ENCODE measurements around the gene PTPN14. TPM values are rescaled to one million over a fixed set of nuclear protein-coding genes. Genes with fewer than 3 reads are reported as not detected.

PTPN14 gene
- total RNA-seq, 1 experiment from 2014 or later = 209 TPM

GRCh38 chr1:214329470-214330220 is 221.8 kb downstream of the PTPN14 start:
- intact Hi-C loops (cut with micrococcal nuclease; ENCODE audit: unreplicated experiment) = loop anchor here (1.0 kb wide), 1 partner anchor 115 kb away; no protein-coding TSS in a partner anchor
- H3K27ac ChIP-seq (ENCODE audit: low read length) = no peak overlapping the region
- POLR2A ChIA-PET = no interaction called here
- H3K36me3 ChIP-seq (ENCODE audit: control insufficient read depth, insufficient read depth, low read length) = no peaks in the 10 kb centered on the region
- H3K9me3 ChIP-seq (ENCODE audit: control insufficient read depth, insufficient read depth, low read depth, low read length) = no peaks in the 10 kb centered on the region
- DNase-seq (ENCODE audit: low read depth, low spot score) (no peak), ATAC-seq (no peak)
- H3K4me3 ChIP-seq (ENCODE audit: low read depth in 2 of 2, low read length in 2 of 2) = no peak overlapping the region
- no peaks in the 10 kb centered on the region for H3K27me3 ChIP-seq (ENCODE audit: control insufficient read depth, insufficient read depth, low read length)
- in situ Hi-C loops (cut with HindIII; ENCODE audit: low pct_unique_long_range_greater_than_20kb, low sequenced_read_pairs) = no loop called here
- BruUV-seq (replicated peaks) = no TSS peak
- CTCF ChIA-PET = interaction anchor here (0.5 to 5.3 kb wide), 4 partner anchors 68 to 351 kb away, joined by 3 to 71 read pairs (median 16); no protein-coding TSS in a partner anchor
- H3K4me1 ChIP-seq (ENCODE audit: control insufficient read depth, insufficient read depth, low read length) = peaks cover 5% of the 10 kb centered on the region; the same call in 1 of the 2 replicates
- no peak for TF ChIP-seq POLR2AphosphoS5 (IDR thresholded peaks at IDR 0.05; ENCODE audit: low read depth, low read length)
- no peak for TF ChIP-seq SIN3A (IDR thresholded peaks at IDR 0.05; ENCODE audit: borderline replicate concordance, insufficient read depth, low read depth, low read length)

GRCh38 chr1:214328770-214329469 is 222.5 kb downstream of the PTPN14 start:
- Histone ChIP-seq H3K36me3 (ENCODE audit: control insufficient read depth, insufficient read depth, low read length) (no peaks in the 10 kb centered on the region), H3K27me3 (ENCODE audit: control insufficient read depth, insufficient read depth, low read length) (no peaks in the 10 kb centered on the region), H3K9me3 (ENCODE audit: control insufficient read depth, insufficient read depth, low read depth, low read length) (no peaks in the 10 kb centered on the region), H3K4me3 (ENCODE audit: low read depth in 2 of 2, low read length in 2 of 2) (no peak overlapping the region), H3K4me1 (ENCODE audit: control insufficient read depth, insufficient read depth, low read length) (0 out of 2 replicates have a peak, but pooled peaks cover 2% of the 10 kb centered on the region), H3K27ac (ENCODE audit: low read length) (no peak overlapping the region)
- DNase-seq (ENCODE audit: low read depth, low spot score) (peak; percentile 69), ATAC-seq (peak; percentile 90)
- ChIA-PET POLR2A (no interaction called here), CTCF (interaction anchor here (0.5 to 5.3 kb wide), 5 partner anchors 67 to 298 kb away, joined by 3 to 71 read pairs (median 4); no protein-coding TSS in a partner anchor)
- in situ Hi-C loops (cut with HindIII; ENCODE audit: low pct_unique_long_range_greater_than_20kb, low sequenced_read_pairs) (no loop called here), intact Hi-C loops (cut with micrococcal nuclease; ENCODE audit: unreplicated experiment) (loop anchor here (1.0 kb wide), 2 partner anchors 68 to 115 kb away; no protein-coding TSS in a partner anchor)
- no TSS peak for BruUV-seq (replicated peaks)
- TF ChIP-seq CTCF (IDR thresholded peaks at IDR 0.05) (peak; percentile 95), POLR2AphosphoS5 (IDR thresholded peaks at IDR 0.05; ENCODE audit: low read depth, low read length) (no peak)

- H3K9me3 ChIP-seq (ENCODE audit: control insufficient read depth, insufficient read depth, low read depth, low read length) = no peaks in the 10 kb centered on the region
- H3K4me1 ChIP-seq (ENCODE audit: control insufficient read depth, insufficient read depth, low read length) = 0 out of 2 replicates have a peak, but pooled peaks cover 2% of the 10 kb centered on the region
- no peak overlapping the region for H3K4me3 ChIP-seq (ENCODE audit: low read depth in 2 of 2, low read length in 2 of 2)
- in situ Hi-C loops (cut with HindIII; ENCODE audit: low pct_unique_long_range_greater_than_20kb, low sequenced_read_pairs) = no loop called here
- DNase-seq (ENCODE audit: low read depth, low spot score) (no peak), ATAC-seq (no peak)
- no TSS peak for BruUV-seq (replicated peaks)
- no peak for TF ChIP-seq SIN3A (IDR thresholded peaks at IDR 0.05; ENCODE audit: borderline replicate concordance, insufficient read depth, low read depth, low read length)
- no peak for TF ChIP-seq CTCF (IDR thresholded peaks at IDR 0.05)
- TF ChIP-seq POLR2AphosphoS5 (IDR thresholded peaks at IDR 0.05; ENCODE audit: low read depth, low read length) = no peak
- TF ChIP-seq, protein P1, sequence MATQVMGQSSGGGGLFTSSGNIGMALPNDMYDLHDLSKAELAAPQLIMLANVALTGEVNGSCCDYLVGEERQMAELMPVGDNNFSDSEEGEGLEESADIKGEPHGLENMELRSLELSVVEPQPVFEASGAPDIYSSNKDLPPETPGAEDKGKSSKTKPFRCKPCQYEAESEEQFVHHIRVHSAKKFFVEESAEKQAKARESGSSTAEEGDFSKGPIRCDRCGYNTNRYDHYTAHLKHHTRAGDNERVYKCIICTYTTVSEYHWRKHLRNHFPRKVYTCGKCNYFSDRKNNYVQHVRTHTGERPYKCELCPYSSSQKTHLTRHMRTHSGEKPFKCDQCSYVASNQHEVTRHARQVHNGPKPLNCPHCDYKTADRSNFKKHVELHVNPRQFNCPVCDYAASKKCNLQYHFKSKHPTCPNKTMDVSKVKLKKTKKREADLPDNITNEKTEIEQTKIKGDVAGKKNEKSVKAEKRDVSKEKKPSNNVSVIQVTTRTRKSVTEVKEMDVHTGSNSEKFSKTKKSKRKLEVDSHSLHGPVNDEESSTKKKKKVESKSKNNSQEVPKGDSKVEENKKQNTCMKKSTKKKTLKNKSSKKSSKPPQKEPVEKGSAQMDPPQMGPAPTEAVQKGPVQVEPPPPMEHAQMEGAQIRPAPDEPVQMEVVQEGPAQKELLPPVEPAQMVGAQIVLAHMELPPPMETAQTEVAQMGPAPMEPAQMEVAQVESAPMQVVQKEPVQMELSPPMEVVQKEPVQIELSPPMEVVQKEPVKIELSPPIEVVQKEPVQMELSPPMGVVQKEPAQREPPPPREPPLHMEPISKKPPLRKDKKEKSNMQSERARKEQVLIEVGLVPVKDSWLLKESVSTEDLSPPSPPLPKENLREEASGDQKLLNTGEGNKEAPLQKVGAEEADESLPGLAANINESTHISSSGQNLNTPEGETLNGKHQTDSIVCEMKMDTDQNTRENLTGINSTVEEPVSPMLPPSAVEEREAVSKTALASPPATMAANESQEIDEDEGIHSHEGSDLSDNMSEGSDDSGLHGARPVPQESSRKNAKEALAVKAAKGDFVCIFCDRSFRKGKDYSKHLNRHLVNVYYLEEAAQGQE (IDR thresholded peaks at IDR 0.05; ENCODE audit: insufficient read depth in 1 of 2, low read depth in 2 of 2, low read length in 1 of 2) = no peak
- TF ChIP-seq TCF7L2 (IDR thresholded peaks at IDR 0.05; ENCODE audit: low read depth, low read length) = no peak
- ChIA-PET POLR2A (no interaction called here), CTCF (interaction anchor here (3.4 to 5.3 kb wide), 2 partner anchors 66 to 114 kb away, joined by 21 to 71 read pairs; no protein-coding TSS in a partner anchor)
- no peak overlapping the region for H3K27ac ChIP-seq (ENCODE audit: low read length)
- H3K27me3 ChIP-seq (ENCODE audit: control insufficient read depth, insufficient read depth, low read length) = no peaks in the 10 kb centered on the region
- H3K36me3 ChIP-seq (ENCODE audit: control insufficient read depth, insufficient read depth, low read length) = no peaks in the 10 kb centered on the region
- intact Hi-C loops (cut with micrococcal nuclease; ENCODE audit: unreplicated experiment) = no loop called here
Observed at GRCh38 chr1:214327514-214327913, 223.9 kb downstream of the PTPN14 start.

All from Panc1 (cell line).